ENCODE data around the gene PPIF. TPM values are rescaled to one million over a fixed set of nuclear protein-coding genes. Genes with fewer than 3 reads are reported as not detected.

PPIF gene
- total RNA-seq, 6 experiments from 2014 or later = 53.7 to 106 (median 90.1) TPM

DNA sequence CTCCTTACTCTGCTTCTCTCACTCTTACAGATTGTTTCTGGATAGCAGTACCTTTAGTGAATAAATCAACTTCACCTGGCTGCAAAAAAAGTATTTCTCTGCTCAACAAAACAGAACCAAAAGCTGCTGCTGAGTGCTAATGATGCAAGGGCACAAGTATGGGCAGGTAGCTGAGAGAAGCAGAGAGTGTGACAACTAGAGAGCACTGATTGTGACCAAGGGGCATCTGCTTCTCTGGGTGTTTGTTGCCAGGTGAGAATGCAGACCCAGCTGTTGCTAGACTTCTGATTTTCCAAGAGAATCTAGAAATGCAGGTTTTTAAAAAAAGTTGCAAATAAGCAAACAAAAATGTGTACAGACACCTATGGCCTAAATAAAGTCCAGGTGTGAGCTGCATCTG lies 25.3 kb upstream of the PPIF start:
- intact Hi-C loops (cut with DNase I) = no loop called here
- Histone ChIP-seq H3K4me1 (no peaks in the 10 kb centered on the region), H3K27me3 (no peaks in the 10 kb centered on the region), H3K4me3 (no peak overlapping the region), H3K36me3 (no peaks in the 10 kb centered on the region), H3K27ac (no peak overlapping the region), H3K9me3 (no peaks in the 10 kb centered on the region)
- DNase-seq = no peak
- TF ChIP-seq, protein P1, sequence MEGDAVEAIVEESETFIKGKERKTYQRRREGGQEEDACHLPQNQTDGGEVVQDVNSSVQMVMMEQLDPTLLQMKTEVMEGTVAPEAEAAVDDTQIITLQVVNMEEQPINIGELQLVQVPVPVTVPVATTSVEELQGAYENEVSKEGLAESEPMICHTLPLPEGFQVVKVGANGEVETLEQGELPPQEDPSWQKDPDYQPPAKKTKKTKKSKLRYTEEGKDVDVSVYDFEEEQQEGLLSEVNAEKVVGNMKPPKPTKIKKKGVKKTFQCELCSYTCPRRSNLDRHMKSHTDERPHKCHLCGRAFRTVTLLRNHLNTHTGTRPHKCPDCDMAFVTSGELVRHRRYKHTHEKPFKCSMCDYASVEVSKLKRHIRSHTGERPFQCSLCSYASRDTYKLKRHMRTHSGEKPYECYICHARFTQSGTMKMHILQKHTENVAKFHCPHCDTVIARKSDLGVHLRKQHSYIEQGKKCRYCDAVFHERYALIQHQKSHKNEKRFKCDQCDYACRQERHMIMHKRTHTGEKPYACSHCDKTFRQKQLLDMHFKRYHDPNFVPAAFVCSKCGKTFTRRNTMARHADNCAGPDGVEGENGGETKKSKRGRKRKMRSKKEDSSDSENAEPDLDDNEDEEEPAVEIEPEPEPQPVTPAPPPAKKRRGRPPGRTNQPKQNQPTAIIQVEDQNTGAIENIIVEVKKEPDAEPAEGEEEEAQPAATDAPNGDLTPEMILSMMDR (IDR thresholded peaks at IDR 0.05) = no peak
- TF ChIP-seq POLR2A (IDR thresholded peaks at IDR 0.05) = no peak
- no peak for ATAC-seq

GRCh38 chr10:79322616-79323543 lies 24.4 kb upstream of the PPIF start:
- no peak for TF ChIP-seq POLR2A (IDR thresholded peaks at IDR 0.05)
- TF ChIP-seq, protein P1 (IDR thresholded peaks at IDR 0.05) = no peak
- Histone ChIP-seq H3K4me1 (no peaks in the 10 kb centered on the region), H3K9me3 (no peaks in the 10 kb centered on the region), H3K27me3 (no peaks in the 10 kb centered on the region), H3K4me3 (no peak overlapping the region), H3K27ac (no peak overlapping the region), H3K36me3 (no peaks in the 10 kb centered on the region)
- WGBS (ENCODE audit: insufficient coverage, low coverage, low lambda C conversion rate, missing lambda C conversion rate) = 53% methylated on average over 15 of the region's 15 CpGs
- peak in 1 of 3 donors; percentile 57 for DNase-seq
- intact Hi-C loops (cut with DNase I) = no loop called here
- ATAC-seq = peak; percentile 41 to 61 (median 54)

DNA sequence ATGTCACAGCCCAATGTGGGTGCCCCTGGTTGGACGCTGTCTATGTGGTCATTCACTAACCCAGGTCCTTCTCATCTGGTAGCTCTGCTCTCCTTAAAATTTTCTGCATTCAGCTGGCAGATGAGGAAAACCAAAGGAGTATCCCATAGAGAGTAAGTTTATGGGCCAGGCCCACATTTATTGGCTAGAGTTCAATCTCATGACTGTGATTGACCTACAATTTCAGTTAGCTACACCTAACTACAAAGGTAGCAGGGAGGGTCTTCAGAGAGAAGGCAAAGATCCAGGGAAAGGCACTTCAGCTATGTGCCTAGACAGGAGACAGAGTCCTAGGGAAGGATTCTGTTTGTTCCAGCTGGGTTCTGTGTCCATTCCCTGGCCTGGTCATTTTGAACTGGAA lies 23.7 kb upstream of the PPIF start:
- ATAC-seq (no peak), DNase-seq (no peak)
- no peaks in the 10 kb centered on the region for H3K36me3 ChIP-seq
- WGBS (ENCODE audit: insufficient coverage, low coverage, low lambda C conversion rate, missing lambda C conversion rate) = 67% methylated on average over 1 of the region's 1 CpG
- no peaks in the 10 kb centered on the region for H3K27me3 ChIP-seq
- H3K4me1 ChIP-seq = no peaks in the 10 kb centered on the region
- no peak overlapping the region for H3K4me3 ChIP-seq
- H3K9me3 ChIP-seq = no peaks in the 10 kb centered on the region
- TF ChIP-seq, protein P1 (IDR thresholded peaks at IDR 0.05) = no peak
- no peak for TF ChIP-seq POLR2A (IDR thresholded peaks at IDR 0.05)
- H3K27ac ChIP-seq = no peak overlapping the region
- intact Hi-C loops (cut with DNase I) = no loop called here

GRCh38 chr10:79324032-79324695 lies 23.1 kb upstream of the PPIF start:
- TF ChIP-seq, protein P1 (IDR thresholded peaks at IDR 0.05) = no peak
- TF ChIP-seq POLR2A (IDR thresholded peaks at IDR 0.05) = no peak
- 83% methylated on average over 3 of the region's 10 CpGs for WGBS (ENCODE audit: insufficient coverage, low coverage, low lambda C conversion rate, missing lambda C conversion rate)
- Histone ChIP-seq H3K27me3 (no peaks in the 10 kb centered on the region), H3K36me3 (no peaks in the 10 kb centered on the region), H3K27ac (no peak overlapping the region), H3K9me3 (no peaks in the 10 kb centered on the region), H3K4me3 (no peak overlapping the region), H3K4me1 (no peaks in the 10 kb centered on the region)
- intact Hi-C loops (cut with DNase I) = no loop called here
- no peak for ATAC-seq
- DNase-seq = no peak
